GM19025 (cell line): ENCODE results near the gene CR1L.
"Not testable (repeated sequence)": the region's sequence is repeated elsewhere in the genome, so short reads cannot be mapped to it uniquely, and the experiment has no call there.

Experiments used
- ATAC-seq: cut with Tn5 transposase; IDR thresholded peaks from one replicate; pipeline ENCODE4 v1.9.1; 2021; ENCODE audit warnings: mild to moderate bottlenecking, low read depth, moderate library complexity; ENCODE audit not compliant: unreplicated experiment

CR1L gene

DNA sequence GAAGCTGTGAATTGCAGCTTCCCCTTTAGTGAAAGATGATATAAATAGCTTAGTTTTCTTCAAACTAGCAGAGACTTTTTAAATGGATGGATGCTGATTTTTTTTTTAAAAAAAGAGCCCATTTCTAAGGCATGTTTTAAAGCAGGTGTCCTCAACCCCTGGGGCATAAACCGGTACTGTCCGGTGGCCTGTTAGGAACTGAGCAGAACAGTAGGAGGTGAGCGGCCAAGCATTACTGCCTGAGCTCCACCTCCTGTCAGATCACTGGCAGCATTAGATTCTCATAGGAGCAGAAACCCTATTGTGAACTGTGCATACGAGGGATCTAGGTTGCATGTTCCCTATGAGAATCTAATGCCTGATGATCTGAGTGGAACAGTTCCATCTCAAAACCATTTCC lies 31.2 kb downstream of the CR1L start:
- no peak for ATAC-seq

DNA sequence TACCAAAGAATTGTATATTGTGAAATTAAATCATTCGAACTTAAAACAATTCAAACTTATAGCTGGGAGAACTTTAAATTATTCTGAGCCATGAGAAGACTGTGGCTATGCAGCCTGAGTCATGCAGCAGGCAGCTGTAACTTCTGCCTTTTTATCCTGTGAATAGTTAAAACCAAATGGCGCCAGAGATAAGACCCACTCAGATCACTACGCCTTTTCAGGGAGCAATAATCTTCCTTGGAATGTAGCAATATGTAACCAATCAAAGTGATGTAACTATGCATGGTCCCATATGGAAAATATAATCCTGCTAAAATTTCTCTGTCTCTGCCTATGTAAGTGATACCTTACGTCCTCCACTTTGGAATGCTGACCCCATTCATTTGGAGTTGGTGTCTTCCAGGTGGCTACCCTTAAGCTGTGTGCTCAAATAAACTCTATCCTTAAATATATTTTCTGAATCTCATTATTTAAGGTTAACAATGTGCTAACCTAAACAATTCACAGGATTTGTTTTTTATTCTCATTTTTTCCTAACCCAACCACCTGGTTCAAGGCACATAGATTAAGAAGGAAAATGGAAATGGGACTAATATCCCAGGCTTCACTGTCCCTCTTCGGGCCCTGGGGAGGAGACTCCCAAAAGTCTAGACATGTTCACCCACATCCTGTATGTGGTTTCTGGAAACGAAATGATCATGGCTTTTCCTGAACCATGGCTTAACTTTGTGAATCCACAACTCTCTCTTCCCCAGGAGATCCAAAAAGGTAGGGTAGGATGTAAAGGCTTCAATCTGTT lies 35.9 kb downstream of the CR1L start:
- ATAC-seq = not testable (repeated sequence)

GRCh38 chr1:207682872-207683434 lies 38.0 kb downstream of the CR1L start:
- ATAC-seq = not testable (repeated sequence)

GRCh38 chr1:207690551-207690950 lies 45.6 kb downstream of the CR1L start:
- not testable (repeated sequence) for ATAC-seq

GRCh38 chr1:207691010-207691409 lies 46.1 kb downstream of the CR1L start:
- no peak for ATAC-seq

GRCh38 chr1:207691841-207692240 lies 46.9 kb downstream of the CR1L start:
- ATAC-seq = no peak

- not testable (repeated sequence) for ATAC-seq
Measured at GRCh38 chr1:207692291-207692690, 47.4 kb downstream of the CR1L start.

DNA sequence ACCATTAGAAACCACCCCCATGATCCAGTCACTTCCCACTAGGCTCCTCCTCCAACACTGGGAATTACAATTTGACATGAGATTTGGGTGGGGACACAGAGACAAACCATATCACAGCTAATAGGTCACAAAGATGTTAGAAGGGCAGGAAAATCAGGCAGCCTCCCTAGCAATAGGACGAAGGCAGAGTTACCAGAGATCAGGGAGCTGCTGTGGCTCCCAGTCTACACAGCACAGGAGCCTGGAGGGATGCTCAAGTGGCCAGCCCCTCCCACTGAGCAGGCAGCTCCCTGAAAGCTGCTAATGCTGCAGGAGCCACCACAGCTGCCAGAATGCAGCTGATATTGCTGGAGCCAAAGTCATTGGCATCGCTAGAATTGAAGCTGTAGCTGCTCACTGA lies 51.0 kb downstream of the CR1L start:
- no peak for ATAC-seq

GRCh38 chr1:207698822-207699483 lies 54.0 kb downstream of the CR1L start:
- ATAC-seq = no peak

- no peak for ATAC-seq
Measured at GRCh38 chr1:207702317-207702716, 57.4 kb downstream of the CR1L start.

DNA sequence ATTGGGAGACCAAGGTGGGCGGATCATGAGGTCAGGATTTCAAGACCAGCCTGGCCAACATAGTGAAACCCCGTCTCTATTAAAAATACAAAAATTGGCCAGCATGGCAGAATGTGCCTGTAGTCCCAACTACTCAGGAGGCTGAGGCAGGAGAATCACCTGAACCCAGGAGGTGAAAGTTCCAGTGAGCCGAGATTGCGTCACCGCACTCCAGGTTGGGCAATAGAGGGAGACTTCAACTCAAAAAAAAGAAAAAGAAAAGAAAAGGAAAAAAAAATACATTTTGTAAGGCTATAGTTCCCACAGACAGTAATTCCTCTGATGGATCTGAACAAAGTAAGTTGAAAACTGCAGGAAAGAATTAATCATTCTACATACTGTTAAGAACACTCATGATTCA lies 58.8 kb downstream of the CR1L start:
- ATAC-seq = no peak

DNA sequence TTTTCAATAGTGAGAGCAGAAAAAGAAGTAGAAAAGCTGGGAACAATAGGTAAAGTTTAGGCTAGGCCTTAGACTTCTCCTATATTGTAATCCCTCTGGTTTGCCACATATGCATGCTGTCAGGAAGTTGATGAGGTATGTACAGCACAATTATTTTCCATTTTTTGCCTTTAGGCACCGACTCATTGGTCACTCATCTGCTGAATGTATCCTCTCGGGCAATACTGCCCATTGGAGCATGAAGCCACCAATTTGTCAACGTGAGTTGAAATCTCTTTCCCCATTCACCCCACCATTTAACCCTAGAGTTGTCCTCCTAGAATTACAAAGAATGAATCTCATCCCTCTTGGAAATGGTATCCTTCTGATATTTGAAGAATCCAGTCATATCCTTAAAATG lies 63.1 kb downstream of the CR1L start:
- not testable (repeated sequence) for ATAC-seq

GRCh38 chr1:207711285-207711684 lies 66.4 kb downstream of the CR1L start:
- no peak for ATAC-seq

DNA sequence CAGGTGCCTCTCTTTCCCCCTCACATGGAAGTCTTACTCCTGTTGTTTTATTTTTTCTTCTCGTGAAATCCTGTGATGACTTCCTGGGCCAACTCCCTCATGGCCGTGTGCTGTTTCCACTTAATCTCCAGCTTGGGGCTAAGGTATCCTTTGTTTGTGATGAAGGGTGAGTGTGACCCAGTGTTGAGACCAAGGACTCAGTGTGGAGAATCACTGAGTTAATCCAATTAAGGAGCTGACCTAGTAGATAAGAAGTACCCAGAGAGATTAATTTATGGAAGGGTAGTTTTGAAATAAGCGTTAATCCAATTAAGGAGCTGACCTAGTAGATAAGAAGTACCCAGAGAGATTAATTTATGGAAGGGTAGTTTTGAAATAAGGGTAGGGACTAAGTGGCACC lies 67.8 kb downstream of the CR1L start:
- ATAC-seq = not testable (repeated sequence)

DNA sequence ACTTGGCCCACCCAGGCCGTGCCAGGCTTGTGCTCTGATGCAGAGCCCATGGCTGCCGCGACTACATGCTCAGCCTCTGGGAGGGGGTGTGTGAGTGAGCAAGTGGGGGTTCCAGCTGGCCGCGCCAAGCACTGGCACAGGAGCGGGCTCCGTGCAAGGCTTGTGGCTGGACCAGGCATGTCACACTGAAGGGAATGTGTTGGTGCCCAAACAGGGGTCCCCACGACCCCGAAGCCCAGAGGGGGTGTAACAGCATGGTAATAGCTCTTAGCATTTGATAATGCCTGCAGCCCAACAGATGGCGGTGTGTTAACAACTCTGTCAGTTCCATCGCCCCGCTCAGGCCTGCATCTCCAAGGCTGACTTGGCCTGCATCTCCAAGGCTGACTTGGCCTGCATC lies 68.6 kb downstream of the CR1L start:
- ATAC-seq = no peak

DNA sequence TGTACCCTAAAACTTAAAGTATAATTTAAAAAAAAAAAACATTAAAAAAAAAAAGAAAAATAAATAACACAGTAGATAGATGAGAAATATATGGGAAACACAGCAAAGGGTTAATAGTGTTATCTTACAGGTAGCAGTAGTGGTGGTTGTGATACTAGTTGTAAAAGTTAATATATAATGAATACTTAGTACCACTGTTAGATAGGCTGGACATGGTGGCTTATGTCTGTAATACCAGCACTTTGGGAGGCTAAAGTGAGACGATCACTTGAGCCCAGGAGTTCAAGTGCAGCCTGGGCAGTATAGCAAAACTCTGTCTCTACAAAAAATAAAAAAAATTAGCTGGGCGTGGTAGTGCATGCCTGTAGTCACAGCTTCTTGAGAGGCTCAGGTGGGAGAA lies 74.3 kb downstream of the CR1L start:
- no peak for ATAC-seq

DNA sequence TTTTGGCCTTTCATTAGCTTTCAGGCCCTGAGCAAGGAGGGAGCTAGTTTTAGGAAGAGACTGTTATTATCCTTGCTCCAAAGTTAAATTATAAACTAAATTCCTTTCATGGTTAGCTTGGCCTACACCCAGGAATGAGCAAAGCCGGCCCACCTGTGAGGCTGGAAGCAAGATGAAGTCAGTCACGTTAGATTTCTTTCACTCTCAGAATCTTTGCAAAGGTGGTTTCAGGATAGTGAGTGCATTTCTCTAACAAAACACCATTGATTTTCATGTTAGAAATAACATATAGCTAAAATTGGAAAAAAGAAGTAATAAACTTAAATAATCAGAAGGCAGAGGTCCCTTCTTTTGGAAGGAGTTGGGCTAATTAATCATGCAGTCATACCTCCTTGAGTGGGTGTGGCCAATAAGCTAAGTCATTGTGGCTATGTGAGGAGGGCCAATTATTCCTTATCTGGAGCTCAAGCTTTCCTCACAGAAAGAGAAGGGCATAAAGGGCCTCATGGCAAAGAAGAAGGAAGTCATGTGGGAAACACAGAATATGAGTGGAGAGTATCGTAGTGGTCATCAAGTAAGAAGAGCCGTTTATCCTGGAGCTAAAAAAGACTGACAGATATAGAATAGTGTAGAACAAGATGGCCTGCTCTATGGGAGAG lies 83.4 kb downstream of the CR1L start:
- not testable (repeated sequence) for ATAC-seq

DNA sequence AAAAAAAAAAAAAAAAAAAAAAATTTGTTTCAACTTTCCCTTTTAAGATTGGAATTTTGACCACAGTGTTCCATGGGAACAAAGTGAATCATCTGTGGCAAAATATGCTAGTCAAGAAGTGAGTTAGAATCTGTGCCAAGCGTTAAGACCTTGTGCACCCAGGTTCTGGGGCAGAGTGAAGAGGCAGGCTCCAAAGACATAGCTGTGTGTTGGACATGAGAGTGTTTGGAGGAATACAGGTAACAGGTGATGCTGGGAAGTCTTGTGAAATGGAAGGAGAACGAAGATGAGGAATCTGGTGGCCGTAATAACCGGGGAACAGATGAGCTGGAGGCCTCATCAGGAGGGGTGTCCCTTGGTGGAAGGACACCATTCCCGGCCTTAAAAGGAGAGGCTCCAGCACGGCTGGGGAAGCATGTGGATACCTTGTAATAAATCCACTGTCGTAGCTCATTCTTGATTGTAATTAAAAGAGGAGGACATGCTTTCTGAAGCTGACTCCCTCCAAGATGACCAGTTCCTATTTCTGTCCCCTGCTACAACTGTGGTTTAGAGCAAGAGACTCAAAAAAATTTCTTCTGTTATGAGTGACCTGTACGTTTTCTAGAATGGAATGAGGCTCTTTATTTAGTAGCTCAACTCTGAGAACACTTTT lies 92.7 kb downstream of the CR1L start:
- ATAC-seq = not testable (repeated sequence)

DNA sequence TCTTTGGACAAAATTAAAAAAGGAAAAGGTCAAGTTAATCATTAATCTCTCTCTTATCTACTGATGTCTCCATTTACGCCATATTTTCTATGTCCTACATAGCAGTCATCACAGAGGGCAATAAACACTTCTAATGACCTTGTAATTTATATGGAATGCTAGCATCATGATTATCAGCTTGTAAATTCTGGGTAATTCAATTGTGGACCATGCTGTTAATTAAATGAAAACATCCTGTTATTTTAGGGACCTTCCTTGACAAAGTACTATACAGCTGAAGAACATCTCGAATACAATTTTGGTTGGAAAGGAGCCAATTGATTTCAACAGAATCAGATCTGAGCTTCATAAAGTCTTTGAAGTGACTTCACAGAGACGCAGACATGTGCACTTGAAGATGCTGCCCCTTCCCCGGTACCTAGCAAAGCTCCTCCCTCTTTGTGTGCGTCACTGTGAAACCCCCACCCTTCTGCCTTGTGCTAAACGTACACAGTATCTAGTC lies 93.3 kb downstream of the CR1L start:
- not testable (repeated sequence) for ATAC-seq

GRCh38 chr1:207740207-207740606 lies 95.3 kb downstream of the CR1L start:
- no peak for ATAC-seq
